Left renal cortex interstitium (tissue), 4 donors: ENCODE results near the gene XAGE1B. TPM values are rescaled to one million over a fixed set of nuclear protein-coding genes. Genes with fewer than 3 reads are reported as not detected.

Experiments
- polyA plus RNA-seq, 4 donors: library from polyadenylated mRNA; unstranded; fragments of 120-200 nt; gene quantifications; one replicate each; pipeline ENCODE4 v1.2.1, GENCODE V29; 2013; ENCODE audit not compliant: insufficient read length in 4 of 4

XAGE1B gene
- polyA plus RNA-seq, 4 donors, result not detected

Other genes with a start within 250 kb of the XAGE1B start
- under 1 TPM in 1 of 4 donors, not detected in 3; 0.38 TPM for gene XAGE2, start 148.0 kb downstream of the XAGE1B start, polyA plus RNA-seq
- not detected for gene XAGE1A, start 21.3 kb downstream of the XAGE1B start, polyA plus RNA-seq
- gene SSX7, start 137.8 kb upstream of the XAGE1B start, polyA plus RNA-seq, result not detected
- not detected for gene SSX2, start 190.1 kb upstream of the XAGE1B start, polyA plus RNA-seq
- gene SSX2B, start 234.2 kb upstream of the XAGE1B start, polyA plus RNA-seq, result under 1 TPM in 2 of 4 donors, not detected in 2; 0.09 to 0.17 TPM